Measurements from ENCODE around the gene MINDY4.

The MINDY4 gene

GRCh38 chr7:30906014-30906413 is 134.8 kb downstream of the MINDY4 start:
- no peak for DNase-seq

- no peak for DNase-seq
These were observed 135.5 kb downstream of the MINDY4 start for GRCh38 chr7:30906515-30907240.

- DNase-seq = no peak
These were observed 136.5 kb downstream of the MINDY4 start for GRCh38 chr7:30907527-30908267.

DNA sequence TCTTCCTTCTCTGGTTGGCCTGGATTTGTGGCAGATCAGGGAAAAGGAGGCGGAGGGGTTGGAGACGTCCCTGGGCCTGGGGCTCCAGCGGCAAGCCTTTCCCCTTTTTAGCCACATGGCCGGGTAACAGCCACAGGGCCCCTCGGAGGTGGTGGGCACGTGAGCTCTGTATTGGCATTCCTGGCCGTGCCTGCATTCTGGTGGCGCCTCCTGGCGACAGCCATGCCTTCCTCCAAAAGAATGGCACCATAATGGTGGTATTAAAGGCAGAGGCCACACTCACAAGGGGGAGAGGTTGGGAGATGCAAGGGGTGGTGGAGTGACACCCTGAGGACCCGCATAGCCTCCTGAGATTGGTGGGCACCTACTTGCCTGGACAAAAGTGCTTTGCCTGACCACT is 137.5 kb downstream of the MINDY4 start:
- DNase-seq = no peak

DNA sequence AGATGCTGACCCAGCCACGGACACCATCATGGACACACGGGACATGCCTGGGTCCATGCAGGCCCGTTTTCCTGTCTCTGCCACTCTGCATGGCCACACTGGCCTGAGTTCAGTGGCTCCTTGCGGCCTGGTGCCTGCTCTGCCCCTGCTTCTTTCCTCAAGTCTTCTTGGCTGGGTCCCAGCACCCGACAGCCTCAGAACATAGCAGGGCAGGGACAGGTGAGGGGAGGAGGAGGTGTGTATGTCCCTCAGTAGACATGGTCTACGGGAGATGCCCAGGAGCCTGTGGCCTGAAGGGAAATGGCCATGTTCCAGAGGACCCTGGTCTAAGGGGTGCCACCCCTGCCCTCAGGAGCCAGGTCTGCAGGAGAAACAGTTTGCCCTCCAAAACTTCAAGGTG is 138.2 kb downstream of the MINDY4 start:
- no peak for DNase-seq

GRCh38 chr7:30910411-30911073 is 139.3 kb downstream of the MINDY4 start:
- no peak for DNase-seq

- DNase-seq = no peak
These were observed 139.9 kb downstream of the MINDY4 start for GRCh38 chr7:30911133-30911532.

- no peak for DNase-seq
These were observed 140.3 kb downstream of the MINDY4 start, which contains the start of gene AQP1 for GRCh38 chr7:30911561-30911969. Gene AQP1, plus strand, starts transcription at chr7:30911853. Its CDS starts 57 bp downstream, at chr7:30911910.

DNA sequence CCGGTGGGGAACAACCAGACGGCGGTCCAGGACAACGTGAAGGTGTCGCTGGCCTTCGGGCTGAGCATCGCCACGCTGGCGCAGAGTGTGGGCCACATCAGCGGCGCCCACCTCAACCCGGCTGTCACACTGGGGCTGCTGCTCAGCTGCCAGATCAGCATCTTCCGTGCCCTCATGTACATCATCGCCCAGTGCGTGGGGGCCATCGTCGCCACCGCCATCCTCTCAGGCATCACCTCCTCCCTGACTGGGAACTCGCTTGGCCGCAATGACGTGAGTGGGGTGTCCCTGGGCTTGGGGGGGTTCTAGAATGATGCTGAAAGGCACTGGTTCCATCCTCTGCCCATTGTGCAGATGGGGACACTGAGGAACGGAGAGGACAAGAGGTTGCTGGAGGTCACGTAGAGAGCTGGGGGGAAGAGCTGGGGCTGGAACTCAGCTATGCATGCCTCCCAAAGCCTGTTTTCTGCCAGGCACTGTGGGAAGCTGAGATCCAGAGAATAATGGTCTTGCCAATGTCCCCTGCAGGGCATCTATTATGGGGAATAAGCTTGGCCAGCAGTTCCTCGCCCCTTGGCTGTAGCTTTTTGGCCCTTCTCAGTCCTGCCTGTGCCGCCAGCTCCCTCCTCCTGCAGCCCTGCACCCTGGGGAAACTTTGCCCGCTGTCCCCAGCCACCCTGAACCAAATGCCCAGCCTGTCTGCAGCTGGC is 141.0 kb downstream of the MINDY4 start:
- DNase-seq = no peak

GRCh38 chr7:30912731-30912985 is 141.4 kb downstream of the MINDY4 start:
- DNase-seq = no peak

- DNase-seq = no peak
These were observed 142.0 kb downstream of the MINDY4 start for GRCh38 chr7:30912986-30913811.

- no peak for DNase-seq
These were observed 142.8 kb downstream of the MINDY4 start for GRCh38 chr7:30913821-30914515.

DNA sequence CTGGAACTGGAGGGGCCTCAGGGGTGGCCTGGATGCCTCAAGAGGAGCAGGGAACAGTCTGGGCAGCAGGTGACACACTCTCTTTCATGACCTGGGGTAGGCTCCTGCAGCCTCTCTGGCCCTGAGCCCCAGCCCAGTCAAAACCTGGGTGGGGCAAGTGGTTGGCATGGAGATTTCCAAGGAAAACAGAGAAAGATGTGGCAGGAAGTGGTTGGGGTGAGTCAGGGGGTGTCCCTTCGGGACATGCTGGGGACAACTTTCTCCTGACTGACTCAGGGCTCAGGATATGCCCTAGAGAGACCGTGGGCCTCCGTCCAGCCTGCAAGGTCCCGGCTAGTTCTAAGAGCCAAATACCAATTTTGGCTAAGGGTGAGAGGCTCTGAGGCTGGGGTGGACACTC is 143.4 kb downstream of the MINDY4 start:
- DNase-seq = no peak

DNA sequence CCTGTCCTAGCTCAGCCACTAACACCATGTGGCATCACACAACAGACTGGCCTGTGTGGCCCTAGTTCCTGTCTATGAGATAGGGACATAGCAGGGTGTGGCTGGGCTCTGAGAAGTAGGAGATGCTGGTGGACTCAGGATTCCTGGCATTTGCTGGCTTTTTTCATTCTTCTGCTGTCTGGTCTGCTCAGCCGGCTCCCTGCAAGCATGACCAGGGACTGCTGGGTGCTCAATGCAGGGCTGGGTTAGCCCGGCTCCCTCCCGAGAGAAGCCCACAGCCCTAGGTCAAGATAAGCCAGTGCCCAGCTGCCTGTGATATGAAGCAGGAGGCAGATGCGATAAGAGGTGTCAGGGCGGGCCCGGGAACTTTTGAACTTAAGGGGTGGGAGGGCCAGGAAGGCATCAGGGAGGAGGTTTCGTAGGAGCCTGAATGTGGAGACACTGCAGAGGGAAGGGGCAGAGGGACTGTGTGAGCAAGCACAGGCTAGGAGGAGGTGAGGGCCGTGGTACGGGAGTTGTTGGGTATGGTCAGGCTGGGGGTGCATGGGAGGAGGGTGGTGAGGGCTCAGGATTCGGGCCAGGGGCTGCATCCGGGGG is 143.9 kb downstream of the MINDY4 start:
- no peak for DNase-seq

- no peak for DNase-seq
These were observed 144.5 kb downstream of the MINDY4 start for GRCh38 chr7:30915751-30916150.

- no peak for DNase-seq
These were observed 145.0 kb downstream of the MINDY4 start for GRCh38 chr7:30916255-30916654.

GRCh38 chr7:30916767-30917166 is 145.6 kb downstream of the MINDY4 start:
- DNase-seq = no peak

DNA sequence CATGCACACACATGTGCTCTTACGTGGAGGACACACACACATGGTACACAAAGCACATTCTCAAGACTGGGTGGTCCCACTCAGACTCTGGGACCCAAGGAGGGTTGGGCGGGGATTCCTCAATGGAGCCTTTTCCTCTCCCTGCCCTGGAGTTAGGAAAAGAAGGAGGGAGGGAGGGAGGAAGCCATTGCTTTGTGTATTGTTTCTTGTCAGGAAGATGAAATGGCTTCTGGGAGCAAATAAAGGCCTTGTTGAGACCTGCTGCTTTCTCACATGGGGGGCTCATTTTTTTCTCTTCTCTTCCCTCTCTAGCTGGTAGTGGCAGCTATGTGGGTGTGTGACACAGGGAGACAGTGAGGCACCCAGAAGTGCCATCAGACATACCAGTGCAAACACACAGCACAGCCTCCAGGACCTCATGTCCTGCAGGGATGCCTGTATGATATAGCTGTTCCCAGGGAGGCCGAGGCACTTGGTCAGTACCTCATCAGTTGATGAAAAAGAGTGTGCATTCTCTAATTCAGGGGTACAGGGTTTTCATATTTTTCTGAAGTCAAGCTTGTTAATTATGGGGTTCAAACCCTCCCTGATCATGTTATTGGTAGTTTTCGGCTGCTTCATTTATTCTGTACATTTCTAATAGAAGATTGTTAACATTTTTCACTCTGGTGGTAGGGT is 146.1 kb downstream of the MINDY4 start:
- DNase-seq = no peak

DNA sequence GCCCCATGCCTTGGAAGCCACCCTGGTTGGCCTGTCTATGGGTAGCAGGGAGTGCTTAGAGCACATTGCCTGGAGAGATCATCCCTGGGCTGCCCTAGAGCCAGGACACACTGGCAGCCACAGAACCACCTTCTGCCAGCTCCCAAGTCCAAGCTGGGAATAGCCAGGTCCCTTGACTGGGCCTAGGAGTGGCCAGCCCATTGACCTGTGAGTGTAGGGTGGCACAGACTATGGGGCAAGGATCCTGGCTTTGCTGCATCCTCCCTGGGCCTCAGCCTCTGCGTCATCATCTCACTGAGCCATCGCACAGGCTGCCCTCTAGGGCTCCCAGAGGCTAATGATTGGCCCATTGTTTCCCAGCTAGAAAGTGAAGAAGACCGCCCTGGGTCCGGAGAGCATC is 147.5 kb downstream of the MINDY4 start:
- DNase-seq = no peak

- no peak for DNase-seq
These were observed 148.9 kb downstream of the MINDY4 start for GRCh38 chr7:30920021-30920583.
